ENCODE results near the gene LMBRD1. TPM values are rescaled to one million over a fixed set of nuclear protein-coding genes. Genes with fewer than 3 reads are reported as not detected.

LMBRD1 gene
- total and polyA plus RNA-seq, 2 of the 4 experiments (the other 2 are of a cell fraction), result 3.9 to 8.7 TPM

DNA sequence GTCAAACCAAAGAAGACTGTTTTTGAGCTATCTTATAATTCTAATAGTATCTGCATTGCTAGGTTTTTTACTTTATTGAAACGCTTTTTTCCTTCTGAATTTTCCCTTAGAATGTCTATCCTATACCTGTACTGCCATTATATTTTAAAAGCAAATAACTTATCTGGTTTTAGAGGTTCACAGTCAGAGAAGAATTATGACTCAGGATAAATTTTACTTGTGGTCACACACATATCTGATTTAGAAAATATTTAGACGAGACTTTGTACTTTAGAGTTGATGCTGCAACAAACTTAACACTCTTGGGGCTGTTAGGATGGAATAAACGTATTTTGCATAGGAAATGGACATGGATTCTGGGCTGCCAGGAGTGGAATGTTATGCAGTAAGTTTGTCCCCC lies 33.0 kb downstream of the LMBRD1 start:
- no peak overlapping the region for H3K9ac ChIP-seq (ENCODE audit: low read depth, low read length)
- no peak overlapping the region for H4K5ac ChIP-seq (ENCODE audit: low read depth, low read length)
- dilution Hi-C loops (cut with HindIII; ENCODE audit: low sequenced_read_pairs, unreplicated experiment), result no loop called here
- no peak for TF ChIP-seq RCOR1 (IDR thresholded peaks at IDR 0.05; ENCODE audit: insufficient replicate concordance, low read length)
- no peak for TF ChIP-seq NFE2L2 (IDR thresholded peaks at IDR 0.05; ENCODE audit: low read depth, low read length)
- no peak for TF ChIP-seq CHD1 (IDR thresholded peaks at IDR 0.05; ENCODE audit: low read depth, low read length)
- TF ChIP-seq MAFK (IDR thresholded peaks at IDR 0.05; ENCODE audit: low read depth, low read length), result no peak
- TF ChIP-seq POLR2A (IDR thresholded peaks at IDR 0.05; ENCODE audit: low read depth, low read length), result no peak
- TF ChIP-seq, protein P1, sequence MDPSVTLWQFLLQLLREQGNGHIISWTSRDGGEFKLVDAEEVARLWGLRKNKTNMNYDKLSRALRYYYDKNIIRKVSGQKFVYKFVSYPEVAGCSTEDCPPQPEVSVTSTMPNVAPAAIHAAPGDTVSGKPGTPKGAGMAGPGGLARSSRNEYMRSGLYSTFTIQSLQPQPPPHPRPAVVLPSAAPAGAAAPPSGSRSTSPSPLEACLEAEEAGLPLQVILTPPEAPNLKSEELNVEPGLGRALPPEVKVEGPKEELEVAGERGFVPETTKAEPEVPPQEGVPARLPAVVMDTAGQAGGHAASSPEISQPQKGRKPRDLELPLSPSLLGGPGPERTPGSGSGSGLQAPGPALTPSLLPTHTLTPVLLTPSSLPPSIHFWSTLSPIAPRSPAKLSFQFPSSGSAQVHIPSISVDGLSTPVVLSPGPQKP (IDR thresholded peaks at IDR 0.05; ENCODE audit: borderline replicate concordance, low read depth, low read length), result no peak
- TF ChIP-seq RFX5 (IDR thresholded peaks at IDR 0.05; ENCODE audit: low read depth, low read length), result no peak
- TF ChIP-seq SMC3 (IDR thresholded peaks at IDR 0.05; ENCODE audit: low read depth, low read length), result no peak
- TF ChIP-seq BHLHE40 (IDR thresholded peaks at IDR 0.05; ENCODE audit: low read depth, low read length), result no peak
- TF ChIP-seq USF2 (IDR thresholded peaks at IDR 0.05; ENCODE audit: low read depth, low read length), result no peak
- no peak for TF ChIP-seq MXI1 (IDR thresholded peaks at IDR 0.05; ENCODE audit: borderline replicate concordance, low read depth, low read length)
- no peak for TF ChIP-seq MAZ (IDR thresholded peaks at IDR 0.05; ENCODE audit: borderline replicate concordance, low read depth, low read length)
- TF ChIP-seq FOS (IDR thresholded peaks at IDR 0.05; ENCODE audit: low read depth, low read length), result no peak
- TF ChIP-seq CEBPB (IDR thresholded peaks at IDR 0.05; ENCODE audit: low read depth, low read length), result no peak
- TF ChIP-seq, protein P2, sequence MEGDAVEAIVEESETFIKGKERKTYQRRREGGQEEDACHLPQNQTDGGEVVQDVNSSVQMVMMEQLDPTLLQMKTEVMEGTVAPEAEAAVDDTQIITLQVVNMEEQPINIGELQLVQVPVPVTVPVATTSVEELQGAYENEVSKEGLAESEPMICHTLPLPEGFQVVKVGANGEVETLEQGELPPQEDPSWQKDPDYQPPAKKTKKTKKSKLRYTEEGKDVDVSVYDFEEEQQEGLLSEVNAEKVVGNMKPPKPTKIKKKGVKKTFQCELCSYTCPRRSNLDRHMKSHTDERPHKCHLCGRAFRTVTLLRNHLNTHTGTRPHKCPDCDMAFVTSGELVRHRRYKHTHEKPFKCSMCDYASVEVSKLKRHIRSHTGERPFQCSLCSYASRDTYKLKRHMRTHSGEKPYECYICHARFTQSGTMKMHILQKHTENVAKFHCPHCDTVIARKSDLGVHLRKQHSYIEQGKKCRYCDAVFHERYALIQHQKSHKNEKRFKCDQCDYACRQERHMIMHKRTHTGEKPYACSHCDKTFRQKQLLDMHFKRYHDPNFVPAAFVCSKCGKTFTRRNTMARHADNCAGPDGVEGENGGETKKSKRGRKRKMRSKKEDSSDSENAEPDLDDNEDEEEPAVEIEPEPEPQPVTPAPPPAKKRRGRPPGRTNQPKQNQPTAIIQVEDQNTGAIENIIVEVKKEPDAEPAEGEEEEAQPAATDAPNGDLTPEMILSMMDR (conservative IDR thresholded peaks at IDR 0.05; ENCODE audit: low read depth, low read length), result no peak
- TF ChIP-seq RAD21 (IDR thresholded peaks at IDR 0.05; ENCODE audit: low read length), result no peak
- WGBS, 2 experiments (ENCODE audit: extremely low coverage in 2 of 2, insufficient read length in 1 of 2), result 100% methylated on average over 1 of the region's 3 CpGs; no CpG with 5 or more reads in 1 of the 2 experiments
- DNase-seq (no peak), ATAC-seq (ENCODE audit: low read depth) (no peak)
- no TSS peak for BruUV-seq (replicated peaks)
- H2AFZ ChIP-seq (replicated peaks; ENCODE audit: low read length, poor library complexity), result no peak overlapping the region
- H3K14ac ChIP-seq (replicated peaks; ENCODE audit: low read depth, low read length), result no peak overlapping the region
- no peak overlapping the region for H4K8ac ChIP-seq (ENCODE audit: low read depth in 2 of 2, low read length in 2 of 2)
- H3K79me1 ChIP-seq (ENCODE audit: low read depth in 1 of 2, low read length in 2 of 2), result no peaks in the 10 kb centered on the region; a peak in 2 of 4 replicates
- H3K27me3 ChIP-seq (ENCODE audit: control insufficient read depth, insufficient read depth, low read length), result no peaks in the 10 kb centered on the region
- H2AK9ac ChIP-seq (replicated peaks; ENCODE audit: low read depth, low read length, poor library complexity), result no peak overlapping the region
- H3K4me3 ChIP-seq (ENCODE audit: insufficient read depth, low read depth, low read length), result no peak overlapping the region
- POLR2A ChIA-PET (ENCODE audit: unreplicated experiment), result no interaction called here
- no peaks in the 10 kb centered on the region for H4K20me1 ChIP-seq (ENCODE audit: insufficient read depth, low read length)
- no peak overlapping the region for H3K56ac ChIP-seq (ENCODE audit: extremely low read depth, insufficient read depth, low read length)
- H4K91ac ChIP-seq (ENCODE audit: insufficient read depth, low read depth, low read length), result no peak overlapping the region
- H3K36me3 ChIP-seq (ENCODE audit: control insufficient read depth, insufficient read depth, low read length), result no peaks in the 10 kb centered on the region
- no peak overlapping the region for H2BK15ac ChIP-seq (ENCODE audit: low read depth, low read length)
- in situ Hi-C loops (cut with MboI; ENCODE audit: low sequenced_read_pairs), result no loop called here
- no peak overlapping the region for H3K23ac ChIP-seq (ENCODE audit: low read depth, low read length)
- H3K9me3 ChIP-seq (ENCODE audit: control insufficient read depth, insufficient read depth, low read length), result no peaks in the 10 kb centered on the region
- H3K27ac ChIP-seq (ENCODE audit: insufficient read depth, low read length), result no peak overlapping the region
- H2BK20ac ChIP-seq (ENCODE audit: low read depth, low read length), result no peak overlapping the region
- no peak overlapping the region for H3K4me2 ChIP-seq (ENCODE audit: low read depth, low read length)
- CTCF ChIA-PET, result no interaction called here
- H3K4ac ChIP-seq (ENCODE audit: low read depth, low read length), result no peak overlapping the region
- H2AK5ac ChIP-seq (ENCODE audit: low read depth, low read length), result no peak overlapping the region
- H3K4me1 ChIP-seq (ENCODE audit: control insufficient read depth, insufficient read depth, low read length), result no peaks in the 10 kb centered on the region
- intact Hi-C loops (cut with micrococcal nuclease), result no loop called here
- H2BK120ac ChIP-seq (ENCODE audit: low read depth, low read length), result no peak overlapping the region
- no peak overlapping the region for H2BK5ac ChIP-seq (ENCODE audit: low read depth, low read length, poor library complexity, severe bottlenecking)
- no peak overlapping the region for H3K18ac ChIP-seq (ENCODE audit: low read depth, low read length)
- H3K9me1 ChIP-seq (ENCODE audit: insufficient read depth, low read length), result no peaks in the 10 kb centered on the region
